Measurements from ENCODE around the gene TBC1D25.
"Not testable (repeated sequence)": the region's sequence is repeated elsewhere in the genome, so short reads cannot be mapped to it uniquely, and the experiment has no call there.

Gene TBC1D25

GRCh38 chrX:48516987-48517386 is 22.5 kb upstream of the TBC1D25 start:
- DNase-seq = no peak

GRCh38 chrX:48519481-48519880 is 20.0 kb upstream of the TBC1D25 start:
- not testable (repeated sequence) for DNase-seq

- DNase-seq = no peak
These were observed 19.1 kb upstream of the TBC1D25 start for GRCh38 chrX:48520455-48520854.

GRCh38 chrX:48520976-48521352 is 18.6 kb upstream of the TBC1D25 start:
- DNase-seq = no peak

- peak; percentile 93 for DNase-seq
These were observed 17.9 kb upstream of the TBC1D25 start, which contains the start of gene EBP for GRCh38 chrX:48521353-48522243. Gene EBP, plus strand, starts transcription at chrX:48521808. Its CDS starts 1,964 bp downstream, at chrX:48523772.

- no peak for DNase-seq
These were observed 17.2 kb upstream of the TBC1D25 start for GRCh38 chrX:48522291-48522690.

GRCh38 chrX:48523682-48524081 is 15.8 kb upstream of the TBC1D25 start:
- DNase-seq = no peak

GRCh38 chrX:48525853-48526252 is 13.7 kb upstream of the TBC1D25 start:
- DNase-seq = not testable (repeated sequence)

- no peak for DNase-seq
These were observed 8.8 kb upstream of the TBC1D25 start for GRCh38 chrX:48530736-48531135.

GRCh38 chrX:48531358-48531959 is 8.1 kb upstream of the TBC1D25 start:
- DNase-seq = no peak

GRCh38 chrX:48532161-48532560 is 7.4 kb upstream of the TBC1D25 start:
- no peak for DNase-seq

GRCh38 chrX:48533165-48533564 is 6.3 kb upstream of the TBC1D25 start:
- no peak for DNase-seq

- DNase-seq = no peak
These were observed 721 bp upstream of the TBC1D25 start for GRCh38 chrX:48538641-48539344.

- DNase-seq = peak; percentile 46
These were observed 488 bp downstream of the TBC1D25 start for GRCh38 chrX:48540028-48540375.

- no peak for DNase-seq
These were observed 966 bp downstream of the TBC1D25 start for GRCh38 chrX:48540480-48540879.

GRCh38 chrX:48541140-48541814 is 1.8 kb downstream of the TBC1D25 start:
- DNase-seq = no peak

GRCh38 chrX:48548871-48549270 is 9.4 kb downstream of the TBC1D25 start:
- no peak for DNase-seq

- not testable (repeated sequence) for DNase-seq
These were observed 16.3 kb downstream of the TBC1D25 start for GRCh38 chrX:48555731-48556325.

- no peak for DNase-seq
These were observed 18.8 kb downstream of the TBC1D25 start for GRCh38 chrX:48558271-48558670.

- DNase-seq = no peak
These were observed 20.1 kb downstream of the TBC1D25 start for GRCh38 chrX:48559636-48560035.

GRCh38 chrX:48560056-48560455 is 20.5 kb downstream of the TBC1D25 start:
- DNase-seq = no peak

- DNase-seq = no peak
These were observed 21.2 kb downstream of the TBC1D25 start for GRCh38 chrX:48560681-48561080.

- DNase-seq = no peak
These were observed 30.4 kb downstream of the TBC1D25 start for GRCh38 chrX:48569958-48570357.
